HG02973 (cell line): ENCODE data around the gene CCR5.
"Not testable (repeated sequence)": the region's sequence is repeated elsewhere in the genome, so short reads cannot be mapped to it uniquely, and the experiment has no call there.

Source experiments
- ATAC-seq: cut with Tn5 transposase; IDR thresholded peaks from one replicate; pipeline ENCODE4 v1.9.1; 2021; ENCODE audit warnings: moderate library complexity; ENCODE audit not compliant: unreplicated experiment

Gene CCR5

DNA sequence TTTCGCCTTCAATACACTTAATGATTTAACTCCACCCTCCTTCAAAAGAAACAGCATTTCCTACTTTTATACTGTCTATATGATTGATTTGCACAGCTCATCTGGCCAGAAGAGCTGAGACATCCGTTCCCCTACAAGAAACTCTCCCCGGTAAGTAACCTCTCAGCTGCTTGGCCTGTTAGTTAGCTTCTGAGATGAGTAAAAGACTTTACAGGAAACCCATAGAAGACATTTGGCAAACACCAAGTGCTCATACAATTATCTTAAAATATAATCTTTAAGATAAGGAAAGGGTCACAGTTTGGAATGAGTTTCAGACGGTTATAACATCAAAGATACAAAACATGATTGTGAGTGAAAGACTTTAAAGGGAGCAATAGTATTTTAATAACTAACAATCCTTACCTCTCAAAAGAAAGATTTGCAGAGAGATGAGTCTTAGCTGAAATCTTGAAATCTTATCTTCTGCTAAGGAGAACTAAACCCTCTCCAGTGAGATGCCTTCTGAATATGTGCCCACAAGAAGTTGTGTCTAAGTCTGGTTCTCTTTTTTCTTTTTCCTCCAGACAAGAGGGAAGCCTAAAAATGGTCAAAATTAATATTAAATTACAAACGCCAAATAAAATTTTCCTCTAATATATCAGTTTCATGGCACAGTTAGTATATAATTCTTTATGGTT is at the start of gene CCR5:
Gene CCR5, plus strand, starts transcription at position 108 of the 680 bp plus-strand sequence. CDS start 1,957 bp downstream, outside the sequence.
- no peak for ATAC-seq

DNA sequence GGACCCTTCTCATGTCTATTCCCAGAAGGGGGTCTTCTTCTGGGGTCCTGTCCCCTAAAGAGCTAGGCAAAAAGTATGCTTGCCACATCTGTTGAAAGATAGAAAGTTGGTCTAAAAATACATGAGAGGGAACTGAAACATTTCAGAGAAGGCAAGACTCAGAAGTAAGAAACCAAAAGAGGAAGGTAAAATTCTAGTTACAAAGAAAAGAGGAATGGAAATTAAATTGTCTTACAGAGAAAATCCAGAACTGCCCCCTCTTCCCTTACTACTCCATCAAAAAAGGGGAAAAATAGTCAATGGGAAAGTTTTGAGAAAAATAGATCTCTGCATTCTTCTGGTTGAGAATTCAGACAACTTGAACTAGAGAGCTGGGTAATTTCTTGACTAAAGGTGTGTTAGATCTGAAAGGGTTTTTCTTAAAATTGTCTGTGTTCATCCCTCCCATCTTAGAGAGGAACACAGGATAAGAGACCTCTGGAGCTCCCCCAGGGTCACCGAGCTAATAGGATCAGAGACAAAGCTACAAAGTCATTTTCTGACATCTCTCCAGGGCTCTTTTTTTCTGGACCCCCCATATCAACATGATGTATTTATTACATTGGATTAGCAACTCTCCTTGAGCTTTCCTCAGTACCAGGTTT is 49.2 kb upstream of the CCR5 start:
- no peak for ATAC-seq

DNA sequence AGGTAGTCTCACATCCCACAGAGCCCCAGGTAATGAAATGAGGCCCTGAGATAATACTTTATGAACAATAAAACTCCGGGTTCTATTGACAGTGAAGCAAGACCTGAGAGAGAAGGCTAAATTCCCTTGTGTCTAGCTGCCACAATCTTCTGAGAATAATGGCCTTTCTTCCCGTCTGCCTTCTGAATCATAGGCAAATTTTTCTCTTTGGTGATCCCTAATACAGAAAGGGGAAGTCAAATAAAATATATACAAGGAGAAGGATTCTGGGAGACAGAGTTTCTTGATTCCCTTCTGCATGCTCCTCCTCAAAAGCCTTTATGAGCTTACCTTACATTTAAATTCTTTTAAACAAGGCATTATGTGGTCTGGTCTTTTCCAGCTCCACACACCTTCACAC is 46.7 kb upstream of the CCR5 start:
- ATAC-seq = no peak

DNA sequence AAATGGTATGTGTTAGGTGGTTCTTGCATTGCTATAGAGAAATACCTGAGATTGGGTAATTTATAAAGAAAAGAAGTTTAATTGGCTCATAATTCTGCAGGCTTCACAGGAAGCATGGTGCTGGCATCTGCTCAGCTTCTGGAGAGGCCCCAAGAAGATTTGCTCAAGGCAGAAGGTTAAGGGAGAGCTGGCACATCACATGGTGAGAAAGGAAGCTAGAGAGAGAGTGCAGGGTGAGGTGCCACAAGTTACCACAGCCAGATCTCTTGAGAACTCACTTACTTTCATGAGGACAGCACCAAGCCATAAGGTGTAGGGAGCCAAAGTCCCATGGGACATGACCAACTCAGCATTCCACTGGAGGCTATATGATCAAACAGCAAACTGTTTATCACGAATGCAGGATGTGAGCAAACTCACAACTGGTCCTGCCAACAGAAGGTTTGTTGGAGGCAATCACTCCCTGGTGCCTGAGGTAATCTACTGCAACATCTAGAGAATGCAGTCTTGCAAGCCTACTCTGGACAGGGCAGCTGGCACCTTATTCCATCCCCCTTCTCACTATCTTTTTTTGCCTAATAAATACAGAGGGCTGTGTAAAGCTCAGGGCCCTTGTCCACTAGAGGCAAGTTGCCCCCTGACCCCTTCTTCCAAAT is 45.0 kb upstream of the CCR5 start:
- no peak for ATAC-seq

DNA sequence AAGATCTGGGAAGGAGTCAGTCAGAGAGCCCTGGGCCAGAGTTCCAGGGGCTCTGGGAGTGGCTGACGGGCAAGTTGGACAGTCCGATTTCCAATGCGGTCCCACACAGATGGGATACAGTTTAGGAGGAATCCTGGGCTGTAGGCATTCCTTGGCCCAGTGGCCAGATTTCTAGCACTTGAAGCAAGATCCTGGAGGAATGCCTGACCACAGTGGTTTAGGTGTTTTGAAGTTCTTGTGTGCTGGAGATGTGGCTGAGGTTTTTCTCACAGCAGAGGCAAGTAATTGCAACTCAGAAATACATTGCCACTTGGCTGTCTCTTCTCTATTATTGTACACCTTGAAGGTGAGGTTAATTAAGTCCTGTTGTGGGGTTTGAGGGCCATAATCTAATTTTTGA is 40.1 kb upstream of the CCR5 start:
- not testable (repeated sequence) for ATAC-seq

DNA sequence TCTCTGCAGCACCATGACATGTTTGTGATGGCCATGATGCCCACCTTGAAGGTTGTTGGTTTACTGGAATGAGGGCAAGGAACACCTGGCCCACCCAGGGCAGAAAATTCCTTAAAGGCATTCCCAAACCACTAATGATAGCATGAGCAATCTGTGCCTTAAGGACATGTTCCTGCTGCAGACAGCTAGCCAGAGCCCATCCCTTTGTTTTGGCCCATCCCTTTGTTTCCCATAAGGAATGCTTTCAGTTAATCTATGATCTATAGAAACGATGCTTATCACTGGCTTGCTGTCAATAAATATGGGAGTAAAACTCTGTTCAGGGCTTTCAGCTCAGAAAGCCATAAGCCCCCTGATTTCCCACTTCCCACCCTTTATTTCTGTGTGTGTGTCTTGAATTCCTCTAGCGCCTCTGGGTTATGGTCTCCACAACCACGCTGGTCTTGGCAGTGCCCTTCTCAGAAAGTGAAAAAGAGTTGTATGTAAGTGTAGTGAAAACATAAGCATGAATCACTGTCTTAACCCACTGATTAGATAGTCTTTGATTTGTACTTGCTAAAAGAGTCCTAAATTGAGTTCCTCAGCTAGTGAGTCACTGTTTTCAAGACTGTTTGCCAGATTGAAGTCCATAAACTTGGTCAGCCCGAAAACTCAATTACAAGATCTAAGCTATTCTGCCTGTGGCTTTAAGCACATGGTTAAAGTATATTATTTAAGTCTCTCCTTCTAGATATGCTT is 35.8 kb upstream of the CCR5 start:
- ATAC-seq = no peak

DNA sequence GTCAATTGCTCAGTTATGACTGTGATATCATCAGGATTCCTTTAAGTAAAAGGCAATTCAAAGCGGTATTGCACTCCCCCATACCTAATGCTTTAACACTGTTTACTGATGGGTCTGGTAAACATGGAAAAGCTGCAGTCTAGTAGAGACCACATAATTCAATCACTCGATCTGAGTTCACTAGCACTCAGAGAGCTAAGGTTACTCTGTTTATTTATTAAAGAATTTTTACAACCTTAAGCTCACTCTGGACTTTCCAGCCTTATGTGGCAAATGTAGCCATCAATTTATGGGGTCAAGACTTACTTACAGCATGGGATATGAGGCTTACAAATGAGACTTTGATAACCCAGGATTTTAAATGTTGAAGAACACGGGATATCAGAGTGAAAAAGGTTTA is 35.2 kb upstream of the CCR5 start:
- no peak for ATAC-seq

DNA sequence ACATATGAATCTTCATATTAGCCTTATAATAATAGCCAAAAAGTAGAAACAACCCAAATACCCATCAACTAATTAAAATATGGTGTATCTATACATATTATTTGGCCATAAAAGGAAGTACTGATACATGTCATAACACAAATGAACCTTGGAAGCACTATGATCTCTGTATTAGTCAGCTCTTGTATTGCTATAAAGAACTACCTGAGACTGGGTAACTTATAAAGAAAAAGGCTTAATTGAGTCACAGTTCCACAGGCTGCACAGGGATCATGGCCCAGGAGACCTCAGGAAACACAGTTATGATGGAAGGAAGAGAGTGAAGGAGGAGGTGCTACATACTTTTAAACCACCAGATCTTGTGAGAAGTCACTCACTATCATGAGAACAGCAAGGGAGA is 32.8 kb upstream of the CCR5 start:
- no peak for ATAC-seq

DNA sequence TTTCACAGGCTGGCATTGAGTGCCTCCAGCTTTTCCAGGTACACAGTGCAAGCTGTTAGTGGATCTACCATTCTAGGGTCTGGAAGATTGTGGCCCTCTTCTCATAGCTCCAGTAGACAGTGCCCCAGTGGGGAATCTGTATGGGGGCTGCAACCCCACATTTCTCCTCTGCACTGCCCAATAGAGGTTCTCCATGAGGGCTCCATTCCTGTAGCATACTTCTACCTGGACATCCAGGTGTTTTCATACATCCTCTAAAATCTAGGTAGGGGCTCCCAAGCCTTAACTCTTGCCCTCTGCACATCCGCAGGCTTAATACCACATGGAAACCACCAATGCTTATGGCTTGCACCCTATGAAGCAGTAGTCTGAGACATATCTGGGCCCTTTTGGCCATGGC is 31.9 kb upstream of the CCR5 start:
- no peak for ATAC-seq

DNA sequence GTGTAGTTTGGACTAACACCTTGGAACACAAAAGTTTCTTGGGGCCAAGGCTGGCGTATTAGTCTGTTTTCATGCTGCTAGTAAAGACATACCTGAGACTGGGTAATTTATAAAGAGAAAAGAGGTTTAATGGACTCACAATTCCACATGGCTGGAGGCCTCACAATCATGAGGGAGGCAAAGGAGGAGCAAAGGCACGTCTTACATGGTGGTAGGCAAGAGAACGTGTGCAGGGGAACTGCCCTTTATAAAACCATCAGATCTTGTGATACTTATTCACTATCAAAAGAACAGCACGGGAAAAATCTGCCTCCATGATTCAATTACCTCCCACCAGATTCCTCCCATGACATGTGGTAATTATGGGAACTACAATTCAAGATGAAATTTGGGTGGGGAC is 26.3 kb upstream of the CCR5 start:
- no peak for ATAC-seq

DNA sequence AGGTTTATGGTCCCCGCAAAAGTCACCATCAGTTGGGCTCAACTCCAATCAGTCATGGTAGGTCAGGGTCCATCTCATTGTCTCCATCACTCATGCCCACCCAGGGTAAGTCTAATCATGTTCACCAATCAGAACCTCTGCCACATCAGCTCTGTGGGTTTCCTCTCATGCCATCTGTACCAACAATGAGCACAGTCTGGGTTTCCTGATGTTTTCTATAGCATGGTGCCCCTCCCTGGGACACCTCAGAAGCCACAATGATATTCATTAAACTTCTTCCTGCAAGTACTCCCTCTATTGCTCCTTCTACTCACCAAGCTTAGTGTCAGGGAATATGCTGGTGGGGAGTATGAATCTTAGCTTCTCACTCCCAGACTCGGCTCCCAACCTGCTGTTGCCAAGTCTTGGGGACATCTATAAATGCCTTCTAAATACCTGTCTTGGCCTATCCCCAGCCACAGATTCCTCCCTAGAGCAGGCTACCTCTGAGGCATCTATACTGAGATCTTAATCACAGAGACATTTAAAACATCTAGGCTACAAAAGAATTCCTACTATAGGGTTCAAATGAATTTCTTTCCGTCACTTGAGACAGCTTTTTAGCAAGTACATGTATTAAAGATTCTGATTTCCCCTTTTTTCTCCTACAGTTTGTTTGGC is 21.8 kb upstream of the CCR5 start:
- no peak for ATAC-seq

DNA sequence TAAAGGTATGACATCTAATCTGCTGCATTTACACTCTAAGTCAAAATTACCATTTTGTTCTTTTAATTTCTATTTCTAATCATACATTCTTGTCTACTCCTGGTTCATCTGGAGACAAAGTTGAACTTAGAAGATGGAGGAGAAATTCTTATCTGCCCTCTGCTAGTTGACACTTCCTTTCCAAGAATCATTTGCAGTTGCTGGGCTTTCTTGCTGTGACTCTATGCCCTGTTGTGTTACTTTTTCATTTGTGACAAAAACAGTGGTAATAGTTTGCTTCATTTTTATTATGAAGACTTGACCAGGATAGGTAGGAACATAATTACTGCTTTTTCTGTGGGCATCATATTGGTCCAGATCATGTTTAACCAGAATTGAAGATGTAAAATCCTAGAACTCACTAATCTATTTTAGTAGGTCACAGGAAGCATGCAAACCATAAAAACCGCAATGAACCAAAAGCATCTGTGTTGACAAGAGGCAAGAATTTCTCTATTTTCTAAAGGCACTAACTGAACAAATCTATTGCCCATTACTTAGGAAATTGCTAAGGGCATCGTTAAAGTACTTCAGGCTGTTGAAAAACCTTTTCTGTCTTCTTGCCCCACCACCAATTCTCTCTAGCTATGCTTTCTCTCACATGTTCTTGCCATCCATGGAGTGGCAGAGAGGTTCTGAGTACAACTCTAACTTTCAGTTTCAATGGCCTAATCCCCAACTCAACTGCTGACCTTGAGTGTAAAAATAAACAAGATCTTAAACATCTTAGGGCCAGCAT is 21.1 kb upstream of the CCR5 start:
- peak; percentile 63 for ATAC-seq

DNA sequence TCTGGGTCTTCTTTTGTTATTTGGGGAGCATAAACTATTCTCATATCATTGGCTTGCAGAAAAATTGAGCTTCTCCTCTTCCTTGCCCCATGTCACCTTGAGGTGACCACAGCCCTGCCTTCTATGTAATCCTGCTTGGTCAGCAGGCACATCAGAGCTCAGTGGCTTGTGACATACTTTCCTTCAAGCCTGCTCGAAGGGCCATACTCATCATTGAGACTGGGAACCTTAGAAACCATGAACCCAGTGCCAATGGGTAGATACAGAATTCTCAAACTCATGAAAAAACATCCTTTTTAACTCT is 20.5 kb upstream of the CCR5 start:
- no peak for ATAC-seq

DNA sequence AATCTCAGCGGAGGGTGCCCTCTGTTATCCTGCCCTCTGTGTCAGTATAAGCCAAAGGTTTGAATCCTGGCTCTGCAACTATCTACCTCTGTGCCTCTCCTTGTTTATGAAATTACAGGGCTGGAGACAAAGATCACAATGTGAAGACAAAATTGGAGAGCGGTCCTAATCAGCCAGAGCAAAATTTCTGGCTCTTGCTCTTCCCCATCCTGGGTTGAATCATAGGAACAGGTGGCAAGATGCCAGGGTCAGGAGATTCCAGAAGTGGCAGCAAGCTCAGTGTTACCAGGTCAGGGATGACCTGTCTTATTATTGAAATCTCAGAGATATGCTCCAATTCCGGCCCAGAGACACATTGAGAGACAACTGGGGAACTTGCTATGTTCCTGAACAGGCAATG is 19.1 kb upstream of the CCR5 start:
- no peak for ATAC-seq

DNA sequence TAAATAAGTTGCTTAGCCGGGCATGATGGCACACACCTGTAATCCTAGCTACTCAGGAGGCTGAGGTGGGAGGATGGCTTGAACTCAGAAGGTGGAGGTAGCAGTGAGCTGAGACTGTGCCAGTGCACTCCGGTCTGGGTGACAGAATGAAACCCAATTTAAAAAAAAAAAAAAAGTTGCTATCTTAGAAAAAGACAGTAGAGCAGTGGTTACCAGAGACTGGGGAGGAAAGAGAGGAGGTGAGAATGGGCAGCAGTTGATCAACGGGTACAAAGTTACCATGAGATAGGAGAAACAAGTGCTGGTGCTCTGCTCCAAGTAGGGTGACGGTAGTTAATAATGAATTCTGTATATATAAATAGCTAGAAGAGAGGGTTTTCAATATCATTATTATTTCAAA is 17.7 kb upstream of the CCR5 start:
- no peak for ATAC-seq

DNA sequence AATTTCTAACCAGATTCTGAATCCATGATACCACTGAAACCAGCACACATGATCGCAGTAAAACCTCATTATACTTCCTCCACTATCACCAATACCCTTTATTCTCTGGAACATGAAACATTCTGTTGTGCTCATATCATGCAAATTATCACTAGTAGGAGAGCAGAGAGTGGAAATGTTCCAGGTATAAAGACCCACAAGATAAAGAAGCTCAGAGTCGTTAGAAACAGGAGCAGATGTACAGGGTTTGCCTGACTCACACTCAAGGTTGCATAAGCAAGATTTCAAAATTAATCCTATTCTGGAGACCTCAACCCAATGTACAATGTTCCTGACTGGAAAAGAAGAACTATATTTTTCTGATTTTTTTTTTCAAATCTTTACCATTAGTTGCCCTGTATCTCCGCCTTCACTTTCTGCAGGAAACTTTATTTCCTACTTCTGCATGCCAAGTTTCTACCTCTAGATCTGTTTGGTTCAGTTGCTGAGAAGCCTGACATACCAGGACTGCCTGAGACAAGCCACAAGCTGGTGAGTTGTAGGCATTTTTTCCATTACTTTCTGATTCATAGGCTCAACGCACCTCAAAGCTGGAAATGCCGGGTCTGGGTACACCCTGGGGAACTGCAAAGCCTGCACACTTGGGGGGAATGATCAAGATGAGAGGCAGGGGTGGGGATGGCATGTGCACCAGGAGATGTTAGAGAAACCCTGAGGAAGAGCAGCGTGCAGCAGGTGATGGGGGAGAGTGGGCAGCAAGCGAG is 16.9 kb upstream of the CCR5 start, which contains the start of gene CCR2:
Gene CCR2, plus strand, starts transcription at position 465 of the 764 bp plus-strand sequence. CDS start 3,417 bp downstream, outside the sequence.
- ATAC-seq = no peak

DNA sequence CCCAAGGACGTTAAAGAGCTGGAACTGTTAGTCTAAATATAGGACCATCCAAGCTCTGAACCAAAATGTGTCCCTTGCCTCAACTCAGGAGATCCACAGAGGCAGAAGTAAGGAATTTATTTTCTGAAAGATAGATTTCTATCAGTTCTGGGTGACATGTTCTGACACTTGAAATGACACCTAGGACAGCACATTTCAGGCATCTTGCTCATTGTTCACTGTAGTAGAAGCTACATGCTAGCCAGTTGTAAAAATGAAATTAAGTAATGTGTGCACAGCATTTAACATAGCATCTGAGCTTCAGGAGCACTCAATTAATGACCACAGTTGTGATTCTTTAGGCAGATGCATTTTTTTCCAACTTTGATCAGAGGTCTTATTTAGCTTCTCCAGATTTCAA is 16.3 kb upstream of the CCR5 start:
- no peak for ATAC-seq

DNA sequence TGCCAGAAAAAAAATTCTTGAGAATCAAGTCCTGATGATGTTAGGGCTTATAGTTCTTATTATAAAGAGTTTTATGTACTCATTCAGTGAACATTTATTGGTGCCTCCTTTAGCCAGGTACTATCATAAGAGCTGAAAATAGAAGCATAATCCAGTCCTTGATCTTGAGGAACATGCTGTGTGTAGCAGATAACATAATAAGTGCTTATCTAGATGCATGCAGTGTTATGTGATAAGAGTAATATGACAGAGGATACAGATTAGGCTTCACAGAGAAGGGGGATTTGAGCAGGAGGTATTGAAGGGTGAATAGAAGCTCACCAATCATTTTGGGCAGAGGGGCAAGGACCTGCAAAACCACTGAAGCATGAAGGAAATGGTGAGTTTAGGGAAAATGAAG is 15.8 kb upstream of the CCR5 start:
- ATAC-seq = no peak

DNA sequence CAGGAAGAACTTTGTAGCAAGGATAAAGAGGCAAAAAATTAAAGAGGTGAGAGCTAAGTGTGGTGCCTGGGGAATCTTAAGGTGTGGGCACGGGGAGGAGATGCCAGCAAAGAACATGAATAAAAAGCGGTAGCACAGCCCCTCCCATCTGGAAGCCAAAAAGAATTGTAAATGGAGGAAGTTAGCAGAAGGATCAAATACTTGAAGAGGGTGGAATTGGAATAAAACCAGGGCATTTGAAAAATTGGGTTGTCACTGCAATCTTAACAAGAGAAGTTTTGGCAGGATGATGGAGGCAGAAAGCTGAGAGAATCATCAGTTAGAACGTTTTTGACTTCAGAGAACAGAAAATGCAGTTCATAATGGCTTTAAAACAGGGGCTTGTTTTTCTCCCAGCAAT is 14.5 kb upstream of the CCR5 start:
- no peak for ATAC-seq

DNA sequence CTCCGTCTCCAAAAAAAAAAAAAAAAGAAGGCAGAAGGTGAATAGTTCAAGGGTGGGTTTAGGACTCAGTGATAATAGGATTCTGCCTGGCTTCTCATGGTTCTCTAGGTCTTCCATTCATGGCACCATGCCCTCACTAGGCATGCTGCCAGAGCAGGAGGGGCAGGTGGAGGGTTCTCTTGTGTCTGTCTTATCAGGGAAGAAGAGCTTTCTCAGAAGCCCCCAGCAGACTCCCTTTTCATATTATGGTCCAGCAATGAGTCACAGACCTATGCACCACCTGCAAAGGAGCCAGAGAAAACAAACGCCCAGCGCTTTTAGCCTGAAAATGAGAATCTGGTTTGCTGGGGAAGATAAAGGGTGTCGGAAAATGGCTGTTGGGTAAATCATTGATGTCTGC is 13.8 kb upstream of the CCR5 start:
- no peak for ATAC-seq
